Fibroblast of lung (primary cell): ENCODE results near the gene HOXB7.

Experiments
- EZH2 ChIP-seq: IDR thresholded peaks from 2 replicates; pipeline ENCODE4 v1.5.1; 2012; ENCODE audit warnings: low read length, control low read depth, mild to moderate bottlenecking; ENCODE audit errors: missing control alignments
- TF ChIP-seq, protein P1 (sequence below), 2 donors: IDR thresholded peaks in 1 of 2; conservative IDR thresholded peaks in 1 of 2; 1 replicate in 1 of 2; 2 replicates in 1 of 2; pipeline ENCODE4 v1.5.1; 2011 to 2012; ENCODE audit warnings: low read length in 2 of 2, control low read depth in 1 of 2, inconsistent platforms in 1 of 2, low read depth in 1 of 2, mild to moderate bottlenecking in 1 of 2

DNA sequence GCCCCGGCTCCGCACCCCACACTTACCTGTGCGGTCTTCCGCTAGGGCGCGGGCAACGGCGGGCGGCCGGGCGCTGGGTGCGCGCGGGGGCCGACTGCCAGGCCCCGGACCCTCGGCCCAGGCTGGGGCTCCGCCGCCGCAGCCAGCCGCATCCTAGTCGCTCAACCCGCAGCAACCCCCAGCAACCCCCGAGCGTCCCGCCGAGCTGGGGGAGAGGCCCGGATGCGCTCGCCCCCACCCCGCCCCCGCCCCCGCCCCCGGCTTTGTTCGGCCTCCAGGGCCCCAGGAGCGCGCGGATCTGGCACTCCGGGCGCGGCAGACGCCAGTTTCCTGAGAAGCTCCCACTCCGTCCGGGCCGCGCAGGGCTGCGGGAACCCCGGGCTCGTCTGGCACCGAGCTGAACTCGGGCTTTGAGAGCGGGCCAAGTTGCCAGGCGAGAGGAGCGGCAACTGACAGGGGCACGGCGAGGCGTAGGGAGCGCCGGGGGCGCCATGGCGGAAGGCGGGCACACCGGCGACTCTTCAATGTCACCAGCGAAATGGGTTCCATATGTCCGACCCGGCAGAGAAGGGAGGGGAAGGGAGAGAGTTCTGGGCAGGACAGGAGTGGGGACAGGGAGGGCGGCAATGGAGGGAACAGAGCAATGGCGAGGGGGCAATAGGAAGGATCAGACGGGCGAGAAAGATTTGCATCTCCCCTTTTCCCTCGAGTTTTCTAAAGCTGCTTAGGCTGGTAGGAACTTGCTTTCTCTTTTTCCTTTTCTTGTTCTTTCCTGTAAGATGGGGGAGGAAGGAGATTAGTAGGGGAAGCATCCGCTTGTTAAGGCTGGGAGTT, 46.4 kb downstream of the HOXB7 start:
- TF ChIP-seq, protein P1, sequence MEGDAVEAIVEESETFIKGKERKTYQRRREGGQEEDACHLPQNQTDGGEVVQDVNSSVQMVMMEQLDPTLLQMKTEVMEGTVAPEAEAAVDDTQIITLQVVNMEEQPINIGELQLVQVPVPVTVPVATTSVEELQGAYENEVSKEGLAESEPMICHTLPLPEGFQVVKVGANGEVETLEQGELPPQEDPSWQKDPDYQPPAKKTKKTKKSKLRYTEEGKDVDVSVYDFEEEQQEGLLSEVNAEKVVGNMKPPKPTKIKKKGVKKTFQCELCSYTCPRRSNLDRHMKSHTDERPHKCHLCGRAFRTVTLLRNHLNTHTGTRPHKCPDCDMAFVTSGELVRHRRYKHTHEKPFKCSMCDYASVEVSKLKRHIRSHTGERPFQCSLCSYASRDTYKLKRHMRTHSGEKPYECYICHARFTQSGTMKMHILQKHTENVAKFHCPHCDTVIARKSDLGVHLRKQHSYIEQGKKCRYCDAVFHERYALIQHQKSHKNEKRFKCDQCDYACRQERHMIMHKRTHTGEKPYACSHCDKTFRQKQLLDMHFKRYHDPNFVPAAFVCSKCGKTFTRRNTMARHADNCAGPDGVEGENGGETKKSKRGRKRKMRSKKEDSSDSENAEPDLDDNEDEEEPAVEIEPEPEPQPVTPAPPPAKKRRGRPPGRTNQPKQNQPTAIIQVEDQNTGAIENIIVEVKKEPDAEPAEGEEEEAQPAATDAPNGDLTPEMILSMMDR (conservative IDR thresholded peaks at IDR 0.05 in 1 of 2, IDR thresholded peaks at IDR 0.05 in 1 of 2; ENCODE audit: low read depth in 1 of 2, low read length in 2 of 2): no peak
- no peak for TF ChIP-seq EZH2
